HG03280 (cell line): ENCODE data around the gene ZFP92.

ENCODE experiments used
- ATAC-seq: cut with Tn5 transposase; IDR thresholded peaks from one replicate; pipeline ENCODE4 v1.9.1; 2021; ENCODE audit warnings: mild to moderate bottlenecking, moderate library complexity; ENCODE audit not compliant: unreplicated experiment

Gene ZFP92

DNA sequence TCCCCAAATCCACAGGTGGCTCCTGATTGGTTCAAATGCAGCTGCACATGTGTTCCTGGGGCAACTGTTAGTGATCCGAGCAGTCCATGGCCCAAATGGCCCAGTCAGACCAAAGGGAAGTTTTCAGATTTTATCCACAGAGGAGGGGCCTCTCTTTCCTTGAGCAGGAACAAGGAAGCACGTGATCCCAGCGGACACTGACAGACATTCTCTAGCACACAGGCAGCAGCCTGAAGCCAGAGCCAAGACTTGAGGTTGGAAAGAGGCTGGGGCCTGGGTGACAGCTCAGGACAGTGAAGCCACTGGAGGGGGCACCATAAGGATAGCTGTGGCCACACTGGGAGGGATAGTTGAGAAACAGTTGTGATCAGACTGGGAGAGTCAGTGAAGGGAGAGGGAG is 3.5 kb upstream of the ZFP92 start:
- ATAC-seq = no peak

DNA sequence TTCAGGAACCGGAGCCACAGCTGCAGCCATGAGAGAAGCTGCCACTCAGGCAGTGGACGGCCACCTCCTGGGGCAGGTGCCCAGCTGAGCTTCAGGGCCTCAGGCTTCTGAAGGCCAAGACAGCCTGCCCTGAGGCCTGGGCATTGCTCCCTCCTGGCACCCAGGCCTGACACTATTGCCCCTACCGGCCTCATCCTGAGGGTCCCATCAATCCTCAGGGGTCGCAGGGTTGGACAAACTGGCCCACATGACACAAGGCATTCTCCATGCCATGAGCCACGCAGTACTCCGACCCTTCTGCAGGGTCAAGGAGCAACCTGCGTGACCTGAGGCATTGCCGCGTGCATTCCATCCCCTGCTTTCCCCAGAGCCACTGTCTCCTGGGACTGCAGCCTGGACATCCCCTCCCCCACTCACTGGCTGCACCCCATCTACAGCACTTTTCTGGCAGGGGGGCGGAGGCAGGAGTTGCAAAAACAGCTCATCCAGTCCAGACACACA is 3.0 kb upstream of the ZFP92 start:
- no peak for ATAC-seq

DNA sequence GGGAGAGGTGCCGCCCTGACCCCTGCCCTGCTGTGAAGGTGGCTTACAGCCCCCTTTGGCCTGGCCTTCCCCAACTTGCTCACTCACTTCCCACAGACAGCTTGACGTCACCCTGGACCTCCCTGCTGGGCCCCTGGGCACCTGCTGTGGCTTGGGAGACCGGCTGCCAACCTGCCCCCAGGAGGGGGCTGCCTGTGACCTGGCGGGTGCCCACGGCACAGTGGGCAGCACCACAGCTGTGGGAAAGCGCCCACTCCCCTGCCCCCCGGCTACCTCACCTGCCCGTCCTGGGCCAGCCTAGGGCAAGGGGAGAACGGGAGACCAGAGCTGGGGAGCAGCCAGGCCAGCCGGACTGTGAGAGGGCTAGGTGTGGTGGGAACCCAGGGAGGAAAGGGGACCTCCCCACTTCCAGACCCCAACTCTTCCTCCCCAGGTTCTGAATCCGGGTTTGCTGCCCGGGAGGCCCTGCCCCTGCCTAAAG is 2.4 kb upstream of the ZFP92 start:
- ATAC-seq = no peak

DNA sequence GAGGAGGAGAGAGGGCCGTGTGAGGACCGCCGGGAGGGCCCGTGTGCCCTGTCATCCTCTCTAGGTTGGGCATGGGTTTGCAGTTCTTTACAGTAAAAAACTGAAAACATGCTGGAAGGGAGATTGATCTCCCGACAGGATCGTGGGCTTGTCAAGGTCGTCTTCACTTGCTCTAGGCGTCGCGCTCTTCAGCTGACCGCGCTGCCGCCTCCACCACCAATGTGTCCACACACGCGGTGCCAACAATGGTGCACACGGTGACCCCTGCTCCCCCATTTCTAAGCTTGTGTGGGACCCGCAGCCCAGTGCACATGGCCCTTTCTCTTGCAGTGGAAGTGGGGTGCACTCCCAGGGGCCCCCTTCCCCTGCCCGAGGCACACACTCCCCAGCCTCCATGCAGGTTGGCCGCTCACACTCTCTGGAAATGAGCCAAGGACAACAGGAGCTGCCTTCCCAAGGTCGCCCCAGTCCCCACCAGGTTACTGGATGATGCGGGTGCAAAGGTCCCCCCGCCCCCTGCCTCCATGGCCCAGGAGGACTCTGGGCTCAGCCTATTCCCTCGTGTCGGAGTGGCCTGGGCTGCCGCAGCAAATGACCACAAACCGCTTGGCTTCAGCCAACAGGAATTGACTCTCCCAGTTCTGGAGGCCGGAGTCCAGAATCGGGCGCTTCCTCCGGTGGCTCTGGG is 1.7 kb upstream of the ZFP92 start:
- no peak for ATAC-seq

DNA sequence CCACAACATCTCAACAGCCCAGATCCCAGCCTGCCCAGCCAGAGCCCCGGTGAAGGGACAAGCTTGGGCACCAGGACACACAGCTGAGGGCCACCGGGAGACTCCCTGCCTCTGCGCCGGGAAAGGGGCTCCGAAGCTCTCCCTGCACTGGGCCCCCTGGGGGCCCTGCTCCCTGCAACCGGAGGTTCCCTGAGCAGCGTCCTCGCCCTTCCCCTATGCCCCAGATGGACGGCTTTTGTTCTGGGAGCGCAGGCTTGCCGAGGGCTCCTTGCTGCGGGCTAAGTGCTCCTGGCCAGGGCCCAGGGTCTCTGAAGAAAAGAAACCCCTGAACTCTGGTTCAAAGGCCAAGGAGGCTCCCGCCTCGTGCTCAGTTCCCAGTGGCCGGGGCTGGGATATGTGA is 899 bp upstream of the ZFP92 start:
- no peak for ATAC-seq

DNA sequence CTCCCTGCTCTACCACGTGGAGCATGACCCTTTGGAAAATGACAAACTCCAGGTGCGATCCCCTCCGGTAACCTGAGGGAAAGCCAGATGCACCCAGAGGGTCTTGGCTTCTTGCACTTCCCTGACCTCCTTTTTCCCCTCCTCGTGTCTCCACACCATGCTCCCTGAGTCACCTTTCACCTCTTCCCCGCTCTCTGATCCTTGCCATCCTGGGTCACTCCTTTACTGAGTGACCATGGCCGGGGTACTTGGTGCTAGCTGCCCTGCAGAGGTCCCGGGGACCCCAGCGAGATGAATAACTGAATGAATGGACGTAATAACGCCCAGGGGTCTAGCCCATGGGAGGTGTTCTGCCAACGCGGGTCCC is 401 bp upstream of the ZFP92 start:
- ATAC-seq = no peak

DNA sequence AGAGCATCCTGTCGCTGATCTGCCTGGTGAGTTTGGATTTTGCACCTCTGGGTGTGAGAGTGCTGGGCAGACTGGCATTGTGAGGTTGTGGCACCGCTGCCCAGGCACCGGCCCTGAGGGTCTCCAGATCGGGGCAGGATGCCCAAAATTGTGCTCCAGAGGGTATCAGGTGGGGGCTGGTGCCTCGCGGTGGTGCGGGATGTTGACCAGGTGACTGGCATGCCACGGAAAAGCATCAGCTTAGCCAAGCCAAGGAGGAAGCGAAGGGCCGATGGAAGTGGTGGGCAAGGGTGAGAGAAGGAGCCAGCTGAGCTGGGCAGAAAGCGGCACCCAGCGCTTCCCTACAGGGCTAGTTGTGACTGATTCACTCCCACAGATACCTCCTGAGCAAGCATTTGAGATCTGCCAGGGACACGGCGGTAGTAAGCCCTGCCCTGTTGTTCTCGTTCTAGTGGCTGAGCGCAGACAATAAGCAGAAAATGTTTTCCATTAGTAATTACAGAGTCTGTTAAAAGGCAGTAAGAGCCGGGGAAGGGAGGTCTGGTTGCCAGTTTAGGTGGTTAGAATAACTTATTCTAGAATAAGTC is 809 bp downstream of the ZFP92 start:
- ATAC-seq = no peak

DNA sequence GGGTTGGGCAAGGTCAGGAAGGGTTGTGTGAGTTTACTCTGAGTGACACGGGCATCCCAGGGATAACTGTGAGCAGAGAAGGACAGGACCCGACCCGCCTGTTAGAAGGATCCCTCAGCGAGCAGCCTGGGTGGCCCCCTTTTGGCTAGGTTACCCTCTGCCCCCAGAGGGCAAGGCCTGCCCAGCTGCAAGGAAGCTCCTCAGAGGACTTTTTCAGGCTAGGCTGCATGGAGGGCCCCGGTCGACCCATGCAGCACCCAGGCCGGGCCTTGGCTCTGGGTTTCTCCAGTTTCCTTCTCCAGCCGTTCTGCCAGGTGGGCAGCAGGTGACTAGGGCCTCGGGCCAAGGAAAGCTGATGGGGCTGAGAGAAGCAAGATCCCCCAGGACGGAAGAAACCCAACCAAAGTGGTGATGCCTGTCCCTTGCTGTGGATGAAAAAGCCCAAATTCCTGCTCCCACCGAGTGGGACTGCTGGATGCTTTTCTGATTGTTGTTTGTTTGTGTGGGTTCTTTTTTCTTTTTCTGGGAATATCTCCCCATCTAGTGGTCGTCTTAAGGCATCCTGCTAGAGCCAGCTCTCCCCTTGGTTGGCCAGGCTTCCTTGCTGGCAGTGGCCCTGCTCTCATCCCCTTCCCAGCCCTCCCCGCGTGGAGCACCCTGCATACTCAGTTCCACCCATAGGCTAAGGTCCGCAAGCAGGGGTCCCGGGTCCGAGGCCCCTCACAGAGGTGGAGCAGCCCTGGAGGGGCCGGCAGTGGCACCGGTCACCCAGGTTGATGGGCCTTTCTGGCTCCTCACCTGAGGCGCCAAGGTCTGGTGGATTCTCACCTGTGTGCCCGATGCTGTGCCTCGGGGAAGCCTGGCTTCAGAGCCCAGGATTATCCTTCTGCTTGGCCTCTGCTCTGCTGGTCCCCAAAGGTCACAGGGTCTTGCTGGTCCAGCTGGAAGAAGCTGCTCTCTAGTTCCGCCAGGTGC is 1.8 kb downstream of the ZFP92 start:
- ATAC-seq = no peak

DNA sequence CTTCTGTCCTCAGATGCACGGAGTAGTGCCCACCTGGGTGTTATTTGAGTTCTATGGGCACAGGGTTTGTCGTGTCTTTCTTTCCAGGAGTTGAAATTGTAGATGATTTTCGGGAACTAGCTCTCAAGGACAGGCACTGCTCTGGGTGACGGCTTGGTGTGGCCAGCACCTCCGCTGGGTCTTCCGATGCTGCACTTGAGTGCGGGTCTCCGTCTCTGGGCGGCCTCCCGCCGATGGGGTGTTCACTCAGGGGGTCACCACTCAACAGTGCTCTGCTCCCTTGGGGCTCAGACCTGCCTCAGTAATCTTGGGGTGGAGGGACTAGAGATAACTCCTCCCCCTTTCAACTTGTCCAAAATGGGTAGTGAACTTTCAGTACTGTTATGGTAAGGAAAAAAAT is 2.5 kb downstream of the ZFP92 start:
- ATAC-seq = no peak

DNA sequence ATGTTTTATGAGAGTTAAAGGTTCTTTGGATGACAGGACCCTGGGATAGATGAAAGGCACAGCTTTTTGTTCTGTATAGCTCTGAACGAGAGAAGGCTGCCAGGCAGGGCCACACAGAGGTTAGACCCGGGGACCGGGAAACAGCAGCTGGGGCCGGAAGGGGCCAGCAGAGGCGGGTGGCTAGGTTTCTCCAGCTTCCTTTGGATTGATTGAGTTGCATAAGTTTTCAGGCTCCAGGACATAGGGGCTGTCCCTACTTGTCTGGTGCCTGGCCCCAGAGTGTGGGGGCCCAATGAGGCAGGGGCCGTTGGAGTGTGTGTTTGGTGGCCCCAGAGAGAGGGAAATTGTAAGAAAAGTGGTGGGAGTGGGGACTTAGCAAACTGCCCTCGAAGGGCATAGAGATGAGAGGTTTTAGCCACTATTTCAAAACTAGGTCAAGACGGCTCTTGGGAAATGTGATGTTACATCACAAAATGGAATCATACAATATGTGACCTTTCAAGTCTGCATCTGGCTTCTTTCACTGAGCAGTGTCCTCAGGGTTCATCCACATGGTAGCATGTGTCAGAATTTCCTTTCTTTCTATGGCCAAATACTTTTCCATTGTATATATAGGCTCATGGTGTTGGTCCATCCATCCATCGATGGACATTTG is 3.7 kb downstream of the ZFP92 start:
- ATAC-seq = no peak

DNA sequence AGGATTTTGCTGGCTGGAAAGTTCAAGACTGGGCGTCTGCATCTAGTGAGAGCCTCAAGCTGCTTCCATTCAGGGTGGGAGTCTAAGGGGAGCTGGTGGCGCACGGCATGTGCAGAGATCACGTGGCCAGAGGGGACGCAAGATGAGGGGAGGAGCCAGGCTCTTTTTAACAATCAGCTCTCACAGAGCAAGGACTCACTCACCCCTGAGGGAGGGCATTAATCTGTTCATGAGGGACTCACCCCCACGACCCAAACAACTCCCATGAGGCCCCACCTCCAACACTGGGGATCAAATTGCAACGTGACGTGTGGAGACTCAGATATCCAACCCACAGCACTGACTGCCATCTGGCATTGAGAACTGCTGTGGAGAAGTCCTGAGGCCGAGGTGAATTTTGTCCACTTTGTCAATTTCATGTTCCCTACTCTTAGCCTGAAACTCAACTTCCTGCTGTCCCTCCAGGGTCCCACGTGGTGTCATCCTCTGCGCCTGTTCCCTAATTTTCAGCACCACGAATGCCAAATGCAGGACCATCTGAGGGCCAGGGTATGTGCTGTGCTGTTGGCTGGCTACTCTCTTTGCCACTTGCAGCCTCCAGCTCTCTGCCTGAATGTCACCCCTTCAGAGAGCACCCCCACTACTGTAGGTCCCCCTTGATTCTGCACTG is 5.6 kb downstream of the ZFP92 start:
- ATAC-seq = no peak

DNA sequence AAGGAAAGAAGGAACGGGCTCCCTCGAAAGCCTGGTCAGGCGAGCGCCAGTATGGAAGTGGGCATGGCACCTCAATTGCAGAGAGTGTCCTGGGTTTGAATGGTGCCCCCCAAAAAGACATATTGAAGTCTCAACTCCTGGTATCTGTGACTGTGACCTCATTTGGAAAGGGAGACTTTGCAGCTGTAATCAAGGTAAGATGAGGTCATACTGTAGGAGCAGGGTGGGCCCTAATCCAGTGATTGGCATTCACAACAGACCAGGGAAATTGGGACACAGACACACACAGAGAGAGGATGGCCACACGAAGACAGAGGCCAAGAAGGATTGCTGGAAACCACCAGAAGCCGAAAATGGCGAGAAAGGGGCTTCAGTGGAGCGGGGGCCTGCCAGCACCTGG is 6.4 kb downstream of the ZFP92 start:
- no peak for ATAC-seq

DNA sequence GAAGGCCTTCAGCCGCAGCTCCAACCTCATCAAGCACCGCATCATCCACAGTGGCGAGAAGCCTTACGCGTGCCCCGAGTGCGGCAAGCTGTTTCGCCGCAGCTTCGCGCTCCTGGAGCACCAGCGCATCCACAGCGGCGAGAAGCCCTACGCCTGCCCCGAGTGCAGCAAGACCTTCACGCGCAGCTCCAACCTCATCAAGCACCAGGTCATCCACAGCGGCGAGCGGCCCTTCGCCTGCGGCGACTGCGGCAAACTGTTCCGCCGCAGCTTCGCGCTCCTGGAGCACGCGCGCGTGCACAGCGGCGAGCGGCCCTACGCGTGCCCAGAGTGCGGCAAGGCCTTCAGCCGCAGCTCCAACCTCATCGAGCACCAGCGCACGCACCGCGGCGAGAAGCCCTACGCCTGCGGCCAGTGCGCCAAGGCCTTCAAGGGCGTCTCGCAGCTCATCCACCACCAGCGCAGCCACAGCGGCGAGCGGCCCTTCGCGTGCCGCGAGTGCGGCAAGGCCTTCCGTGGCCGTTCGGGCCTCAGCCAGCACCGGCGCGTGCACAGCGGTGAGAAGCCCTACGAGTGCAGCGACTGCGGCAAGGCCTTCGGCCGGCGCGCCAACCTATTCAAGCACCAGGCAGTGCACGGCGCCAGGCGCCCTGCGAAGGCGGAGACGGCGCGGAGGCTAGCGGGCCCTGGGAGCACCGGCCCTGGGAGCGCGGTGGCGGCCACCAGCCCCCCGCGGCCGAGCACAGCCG is 9.8 kb downstream of the ZFP92 start:
- no peak for ATAC-seq

DNA sequence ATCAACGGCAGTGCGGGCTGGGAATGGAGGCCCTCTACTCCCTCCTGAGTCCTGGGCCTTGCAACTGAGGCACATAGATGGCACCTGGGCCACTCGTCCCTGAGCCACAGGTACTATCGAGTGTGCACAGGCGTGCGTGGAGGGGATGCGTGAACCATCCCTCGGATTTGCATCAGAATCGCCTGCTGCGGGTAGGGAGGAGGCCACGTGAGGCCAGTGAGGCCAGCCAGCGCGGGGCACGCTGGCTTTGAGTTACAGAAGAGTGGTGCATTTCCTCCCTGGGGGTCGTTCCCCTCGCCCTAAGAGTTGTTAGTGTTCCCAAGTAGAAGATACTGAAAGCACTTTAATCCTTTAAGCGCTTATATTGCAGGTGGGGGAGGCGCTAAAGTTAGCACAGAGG is 10.6 kb downstream of the ZFP92 start:
- no peak for ATAC-seq

DNA sequence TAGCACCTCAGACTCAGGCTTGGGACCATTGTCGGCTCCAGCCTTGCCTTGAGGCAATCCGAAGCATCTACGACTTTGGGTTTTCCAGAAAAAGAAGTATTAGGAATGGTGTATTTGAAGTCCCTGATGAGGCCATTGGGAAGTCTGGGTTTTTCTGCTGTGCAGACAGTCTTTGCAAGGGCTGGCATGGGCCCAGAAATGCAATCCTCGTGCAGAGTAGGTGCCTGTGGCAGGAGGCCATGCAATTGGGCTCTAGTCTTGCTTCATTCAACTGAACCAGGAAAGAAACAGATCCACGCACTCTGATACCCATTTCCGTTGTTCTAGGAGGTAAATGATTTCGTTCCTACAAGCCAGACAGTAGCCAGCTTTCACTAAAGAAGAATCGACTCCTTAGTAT is 12.4 kb downstream of the ZFP92 start:
- ATAC-seq = no peak

DNA sequence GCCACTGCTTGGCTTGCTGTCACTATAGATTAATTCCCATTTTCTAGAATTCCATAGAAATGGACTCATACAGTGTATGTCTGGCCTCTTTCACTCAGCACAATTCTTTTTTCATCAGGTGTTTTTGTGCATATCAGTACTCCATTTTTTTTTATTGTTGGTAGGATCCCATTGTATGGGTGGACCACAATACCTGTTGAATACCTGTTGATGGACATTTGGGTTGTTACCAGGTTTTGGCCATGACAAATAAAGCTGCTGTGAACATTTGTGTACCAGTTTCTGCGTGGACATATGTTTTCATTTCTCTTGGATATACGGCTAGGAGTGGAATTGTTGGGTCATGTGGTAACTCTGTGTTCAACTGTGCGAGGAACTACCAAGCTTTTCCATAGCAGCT is 14.9 kb downstream of the ZFP92 start:
- no peak for ATAC-seq

DNA sequence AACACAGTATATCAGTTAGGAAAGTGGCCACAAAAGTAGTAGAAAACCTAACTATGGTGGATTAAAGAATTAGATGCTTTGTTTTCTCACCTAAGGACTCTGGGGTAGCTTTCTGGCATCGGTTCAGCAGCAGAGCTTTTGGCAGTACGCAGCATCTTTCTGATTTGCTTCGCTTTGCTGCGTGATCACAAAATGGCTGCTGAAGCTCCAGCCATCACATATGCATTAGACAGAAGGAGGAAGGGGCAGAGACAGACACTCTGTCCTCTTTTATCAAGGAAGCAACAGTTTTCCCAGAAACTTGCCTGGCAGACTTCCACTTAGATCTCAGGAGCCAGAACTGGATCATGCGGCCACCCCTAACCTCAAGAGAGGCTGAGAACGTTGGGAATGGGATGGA is 19.5 kb downstream of the ZFP92 start:
- no peak for ATAC-seq

DNA sequence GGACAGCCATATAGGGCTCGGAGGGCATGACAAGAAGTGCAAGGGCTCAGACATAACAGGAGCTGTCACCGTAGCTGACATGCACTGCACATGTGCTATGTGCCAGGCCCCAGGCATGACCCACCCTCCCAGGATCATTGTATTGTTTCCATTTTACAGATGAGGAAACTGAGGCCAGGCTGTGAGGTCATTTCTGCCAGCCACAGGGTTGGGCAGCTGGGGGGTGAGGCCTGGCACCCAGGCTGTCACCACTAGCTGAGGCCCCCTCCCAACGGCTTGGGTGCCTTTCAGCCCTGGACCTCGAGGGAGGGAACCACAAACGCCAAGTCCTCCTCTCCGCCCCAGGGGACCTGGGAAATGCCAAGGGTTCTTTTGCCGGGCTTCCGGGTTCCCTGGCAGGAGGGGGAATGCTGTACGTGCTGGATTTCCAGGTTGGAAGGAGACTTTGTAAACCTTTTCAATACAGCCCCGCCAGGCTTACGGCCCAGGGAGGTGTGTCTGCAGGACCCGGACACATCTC is 21.9 kb downstream of the ZFP92 start:
- ATAC-seq = no peak

DNA sequence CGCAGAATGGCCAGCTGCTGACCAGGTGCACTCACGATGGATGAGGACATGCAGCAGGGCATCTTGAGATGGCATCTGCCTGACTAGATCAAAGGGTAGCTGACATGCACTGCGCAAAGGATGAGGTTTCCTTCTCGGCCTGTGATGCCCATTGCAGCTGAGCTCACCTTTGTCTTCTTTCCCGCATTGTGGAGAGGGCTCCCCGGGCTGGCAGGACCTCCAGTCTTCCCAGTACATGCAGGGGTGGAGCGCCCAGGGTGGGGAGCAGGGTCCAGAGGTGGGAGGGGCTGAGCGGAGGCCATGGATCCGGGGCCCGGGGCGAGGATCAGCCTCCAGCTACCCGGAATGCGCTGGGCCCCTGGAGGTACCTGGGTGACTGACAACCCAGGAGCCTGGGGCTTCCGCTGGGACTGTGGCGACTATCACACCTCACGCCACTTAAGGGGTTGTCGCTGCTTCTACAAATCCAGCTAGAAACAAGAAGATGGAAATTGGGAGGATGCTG is 22.6 kb downstream of the ZFP92 start:
- ATAC-seq = no peak
